NB4 (cell line): ENCODE measurements around the gene PRPF8.
A peak's percentile ranks its signal among the peaks of the same experiment; 100 is the strongest.

ENCODE experiments used
- DNase-seq: peaks from one replicate; pipeline ENCODE4 v3.0.0; 2010; ENCODE audit warnings: low read depth
- H3K4me3 ChIP-seq: one replicate; pipeline ENCODE4 v1.5.1; 2011; ENCODE audit warnings: mild to moderate bottlenecking, low read depth, low read length, moderate library complexity
- CTCF ChIP-seq: IDR thresholded peaks from one replicate; pipeline ENCODE4 v1.5.1; 2012; ENCODE audit warnings: low read depth, low read length
- MAX ChIP-seq: IDR thresholded peaks from 2 replicates; pipeline ENCODE4 v1.6.1; 2011; ENCODE audit warnings: low read depth, low read length
- MYC ChIP-seq: IDR thresholded peaks from 2 replicates; pipeline ENCODE4 v1.6.1; 2011; ENCODE audit warnings: low read depth, low read length
- POLR2A ChIP-seq: IDR thresholded peaks from 2 replicates; pipeline ENCODE4 v1.6.1; 2011; ENCODE audit warnings: mild to moderate bottlenecking; ENCODE audit not compliant: insufficient read length; ENCODE audit errors: extremely low read depth

Gene PRPF8

GRCh38 chr17:1630662-1631061 lies 54.0 kb downstream of the PRPF8 start:
- no peak for TF ChIP-seq MAX
- no peak for TF ChIP-seq POLR2A
- no peak for TF ChIP-seq CTCF
- TF ChIP-seq MYC = no peak
- no peak overlapping the region for H3K4me3 ChIP-seq
- no peak for DNase-seq

- H3K4me3 ChIP-seq = peak overlapping the region; percentile 28
- peak; percentile 65 for TF ChIP-seq CTCF
- TF ChIP-seq MAX = peak; percentile 20; the same call in 1 of the 2 replicates
- no peak for TF ChIP-seq POLR2A
- TF ChIP-seq MYC = no peak
- DNase-seq = peak; percentile 72
Measured at GRCh38 chr17:1629504-1630310, 55.0 kb downstream of the PRPF8 start.

- TF ChIP-seq CTCF = no peak
- no peak for TF ChIP-seq MAX
- TF ChIP-seq POLR2A = no peak
- TF ChIP-seq MYC = no peak
Measured at GRCh38 chr17:1628856-1629503, 55.7 kb downstream of the PRPF8 start.

GRCh38 chr17:1627982-1628855 lies 56.4 kb downstream of the PRPF8 start, which contains the start of gene SLC43A2:
Gene SLC43A2 (minus strand): TSS chr17:1628834. CDS start chr17:1627874, 960 bp downstream.
- TF ChIP-seq CTCF (no peak), MYC (peak; percentile 28), MAX (peak; percentile 50; the same call in 1 of the 2 replicates)
- peak; percentile 91 for DNase-seq
- peak within 1 kb of the TSS; percentile 66 for H3K4me3 ChIP-seq

More at GRCh38 chr17:1628856-1629503, 55.7 kb downstream of the PRPF8 start:
- DNase-seq = no peak
- peak overlapping the region; percentile 28 for H3K4me3 ChIP-seq

GRCh38 chr17:1627182-1627981 lies 57.3 kb downstream of the PRPF8 start:
- TF ChIP-seq MAX = no peak
- TF ChIP-seq MYC = no peak
- H3K4me3 ChIP-seq = peak overlapping the region; percentile 56
- DNase-seq = peak; percentile 92
